Thyroid gland (tissue), 4 donors: ENCODE data around the gene ATM. TPM values are rescaled to one million over a fixed set of nuclear protein-coding genes. Genes with fewer than 3 reads are reported as not detected.
"Not testable (repeated sequence)": the region's sequence is repeated elsewhere in the genome, so short reads cannot be mapped to it uniquely, and the experiment has no call there.

ENCODE experiments used
- DNase-seq, 2 donors: peaks; one replicate each; pipeline ENCODE4 v3.0.0-alpha.2; 2019
- H3K27ac ChIP-seq, 3 donors: fragments of 200-600 bp; sonication (generic); 1 replicate in 2 of 3; 2 replicates in 1 of 3; pipeline ENCODE4 v1.5.1; 2016 to 2019; ENCODE audit warnings: mild to moderate bottlenecking in 1 of 3, moderate library complexity in 1 of 3
- H3K27me3 ChIP-seq: fragments of 200-600 bp; sonication (generic); one replicate; pipeline ENCODE4 v1.5.1; 2019
- H3K36me3 ChIP-seq, 2 donors: fragments of 200-600 bp; sonication (generic); one replicate each; pipeline ENCODE4 v1.5.1; 2016 to 2019
- H3K4me1 ChIP-seq, 2 donors: fragments of 200-600 bp; sonication (generic); one replicate each; pipeline ENCODE4 v1.5.1; 2017 to 2019
- H3K4me3 ChIP-seq, 3 donors: fragments of 200-600 bp; sonication (generic); replicated peaks in 1 of 3; 1 replicate in 2 of 3; 2 replicates in 1 of 3; pipeline ENCODE4 v1.5.1; 2016; ENCODE audit warnings: mild to moderate bottlenecking in 1 of 3
- H3K9me3 ChIP-seq: fragments of 200-600 bp; sonication (generic); one replicate; pipeline ENCODE4 v1.5.1; 2017
- POLR2A ChIP-seq, 2 donors: fragments of 450-650 bp; IDR thresholded peaks; one replicate each; pipeline ENCODE4 v1.6.1; 2017; ENCODE audit warnings: antibody characterized with exemption in 2 of 2, mild to moderate bottlenecking in 2 of 2, moderate library complexity in 1 of 2
- WGBS, 2 donors: methylation state at CpG; one replicate each; pipeline ENCODE4 v1.1.5; 2017; 5-methylcytosine and 5-hydroxymethylcytosine counted together
- intact Hi-C: fragments of 100-400 bp; cut with DNase I; formaldehyde crosslinking; loops from one replicate; pipeline ENCODE4 v1.15.1; 2023
- total RNA-seq, 4 donors: library from RNA; depleted of rRNA; stranded (reverse); fragments of >200 nt; gene quantifications; one replicate each; pipeline ENCODE4 v1.2.3, GENCODE V29; 2016
- TF ChIP-seq, protein P1 (sequence below), 6 experiments: fragments of 200-600 bp in 3 of 6; fragments of 450-650 bp in 3 of 6; sonication (generic) in 3 of 6; IDR thresholded peaks; one replicate each; pipeline ENCODE4 v1.5.1; 2016 to 2019; ENCODE audit warnings: antibody characterized with exemption in 6 of 6, mild to moderate bottlenecking in 2 of 6, inconsistent platforms in 1 of 6, moderate library complexity in 1 of 6

ATM gene
- total RNA-seq, 4 donors from 2014 or later: 84.4 to 207 (median 137) TPM

- DNase-seq: no peak
- H3K27ac ChIP-seq: no peak overlapping the region
- intact Hi-C loops: no loop called here
- no peaks in the 10 kb centered on the region for H3K4me1 ChIP-seq
- peaks cover 0 to 6% of the 10 kb centered on the region in 2 donors for H3K36me3 ChIP-seq
- no peak for TF ChIP-seq POLR2A (IDR thresholded peaks at IDR 0.05)
- TF ChIP-seq, protein P1, sequence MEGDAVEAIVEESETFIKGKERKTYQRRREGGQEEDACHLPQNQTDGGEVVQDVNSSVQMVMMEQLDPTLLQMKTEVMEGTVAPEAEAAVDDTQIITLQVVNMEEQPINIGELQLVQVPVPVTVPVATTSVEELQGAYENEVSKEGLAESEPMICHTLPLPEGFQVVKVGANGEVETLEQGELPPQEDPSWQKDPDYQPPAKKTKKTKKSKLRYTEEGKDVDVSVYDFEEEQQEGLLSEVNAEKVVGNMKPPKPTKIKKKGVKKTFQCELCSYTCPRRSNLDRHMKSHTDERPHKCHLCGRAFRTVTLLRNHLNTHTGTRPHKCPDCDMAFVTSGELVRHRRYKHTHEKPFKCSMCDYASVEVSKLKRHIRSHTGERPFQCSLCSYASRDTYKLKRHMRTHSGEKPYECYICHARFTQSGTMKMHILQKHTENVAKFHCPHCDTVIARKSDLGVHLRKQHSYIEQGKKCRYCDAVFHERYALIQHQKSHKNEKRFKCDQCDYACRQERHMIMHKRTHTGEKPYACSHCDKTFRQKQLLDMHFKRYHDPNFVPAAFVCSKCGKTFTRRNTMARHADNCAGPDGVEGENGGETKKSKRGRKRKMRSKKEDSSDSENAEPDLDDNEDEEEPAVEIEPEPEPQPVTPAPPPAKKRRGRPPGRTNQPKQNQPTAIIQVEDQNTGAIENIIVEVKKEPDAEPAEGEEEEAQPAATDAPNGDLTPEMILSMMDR (IDR thresholded peaks at IDR 0.05): no peak
- no peaks in the 10 kb centered on the region for H3K9me3 ChIP-seq
- H3K27me3 ChIP-seq: no peaks in the 10 kb centered on the region
- no peak overlapping the region for H3K4me3 ChIP-seq
- 97% methylated on average over 2 of the region's 2 CpGs for WGBS, 2 donors
Measured at GRCh38 chr11:108242422-108242821, 19.6 kb downstream of the ATM start.

- no peaks in the 10 kb centered on the region for H3K27me3 ChIP-seq
- WGBS, 2 donors: 80 to 96% methylated on average over 3 of the region's 3 CpGs
- H3K4me1 ChIP-seq: no peaks in the 10 kb centered on the region
- H3K36me3 ChIP-seq: peaks cover 12 to 15% of the 10 kb centered on the region in 2 donors
- no peak overlapping the region for H3K27ac ChIP-seq
- no peak for TF ChIP-seq POLR2A (IDR thresholded peaks at IDR 0.05)
- H3K4me3 ChIP-seq: no peak overlapping the region
- intact Hi-C loops: no loop called here
- H3K9me3 ChIP-seq: no peaks in the 10 kb centered on the region
- no peak for DNase-seq
Measured at GRCh38 chr11:108246308-108246707, 23.4 kb downstream of the ATM start.

- TF ChIP-seq, protein P1 (IDR thresholded peaks at IDR 0.05): no peak
- TF ChIP-seq POLR2A (IDR thresholded peaks at IDR 0.05): no peak
- Histone ChIP-seq H3K36me3 (peaks cover 18 to 21% of the 10 kb centered on the region in 2 donors), H3K4me1 (no peaks in the 10 kb centered on the region), H3K27ac (no peak overlapping the region), H3K4me3 (no peak overlapping the region), H3K9me3 (no peaks in the 10 kb centered on the region), H3K27me3 (no peaks in the 10 kb centered on the region)
- 92 to 94% methylated on average over 2 of the region's 2 CpGs for WGBS, 2 donors
- DNase-seq: no peak
- intact Hi-C loops: no loop called here
Measured at GRCh38 chr11:108246885-108247284, 24.0 kb downstream of the ATM start.

DNA sequence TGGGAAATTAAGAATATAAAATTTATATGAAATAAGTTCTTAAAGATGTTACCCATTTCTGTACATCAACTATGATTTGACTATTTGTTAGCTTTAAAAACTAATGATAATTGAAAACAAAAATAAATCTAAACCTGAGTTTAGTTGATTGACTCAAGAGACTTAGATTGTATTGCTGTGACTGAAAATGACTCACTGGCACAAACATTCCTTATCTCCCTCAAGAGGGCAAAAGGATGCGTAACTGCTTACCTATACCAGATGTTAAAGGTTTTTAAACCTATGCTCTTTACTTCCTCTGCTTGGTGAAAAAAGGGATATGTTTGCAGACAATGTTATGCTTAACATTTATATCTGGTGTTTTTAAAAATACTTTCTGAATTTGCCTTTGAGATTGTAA, 30.3 kb downstream of the ATM start:
- no peaks in the 10 kb centered on the region for H3K27me3 ChIP-seq
- H3K36me3 ChIP-seq: peaks cover 45 to 55% of the 10 kb centered on the region in 2 donors
- no peak for DNase-seq
- TF ChIP-seq, protein P1 (IDR thresholded peaks at IDR 0.05): no peak
- TF ChIP-seq POLR2A (IDR thresholded peaks at IDR 0.05): no peak
- no peaks in the 10 kb centered on the region for H3K4me1 ChIP-seq
- intact Hi-C loops: no loop called here
- no peak overlapping the region for H3K4me3 ChIP-seq
- WGBS, 2 donors: 98 to 100% methylated on average over 1 of the region's 1 CpG
- H3K9me3 ChIP-seq: no peaks in the 10 kb centered on the region
- H3K27ac ChIP-seq: no peak overlapping the region

DNA sequence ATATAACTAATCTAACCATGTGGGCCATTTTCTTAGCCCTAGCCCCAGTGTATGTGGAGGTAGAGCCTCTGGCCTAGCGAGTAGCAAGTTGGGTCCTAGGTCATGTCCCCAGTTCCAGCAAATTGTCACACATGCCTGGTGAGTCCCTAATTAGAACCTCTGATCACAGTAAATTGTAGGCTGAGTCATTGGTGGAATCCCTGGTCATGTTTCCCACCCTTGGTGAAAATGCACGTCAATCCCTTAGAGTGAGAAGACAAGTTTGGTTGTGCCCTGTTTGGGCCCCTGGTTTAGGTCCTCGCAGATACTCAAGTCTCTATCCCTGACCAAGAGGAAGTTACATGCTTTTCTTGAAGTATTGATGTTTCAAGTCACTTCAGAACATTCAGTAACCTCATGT, 46.7 kb downstream of the ATM start:
- TF ChIP-seq, protein P1 (IDR thresholded peaks at IDR 0.05): no peak
- no peak for TF ChIP-seq POLR2A (IDR thresholded peaks at IDR 0.05)
- Histone ChIP-seq H3K36me3 (peaks cover 23 to 32% of the 10 kb centered on the region in 2 donors), H3K4me3 (no peak overlapping the region), H3K27me3 (no peaks in the 10 kb centered on the region), H3K4me1 (no peaks in the 10 kb centered on the region), H3K9me3 (no peaks in the 10 kb centered on the region), H3K27ac (no peak overlapping the region)
- 93 to 98% methylated on average over 3 of the region's 3 CpGs for WGBS, 2 donors
- intact Hi-C loops: no loop called here
- no peak for DNase-seq

- H3K4me3 ChIP-seq, DNase-seq, intact Hi-C loops, H3K4me1 ChIP-seq, H3K9me3 ChIP-seq, H3K27ac ChIP-seq, H3K27me3 ChIP-seq: not testable (repeated sequence)
- H3K36me3 ChIP-seq: peaks cover 22 to 25% of the 10 kb centered on the region in 2 donors
- 88 to 93% methylated on average over 8 to 13 of the region's 13 CpGs for WGBS, 2 donors
Measured at GRCh38 chr11:108276985-108277616, 54.2 kb downstream of the ATM start.
